Measurements from ENCODE around the gene ERBB4.

- TF ChIP-seq CTCF (IDR thresholded peaks at IDR 0.05 in 4 of 5, conservative IDR thresholded peaks at IDR 0.05 in 1 of 5) (no peak), POLR2A (IDR thresholded peaks at IDR 0.05) (no peak)
Observed at GRCh38 chr2:211748339-211748738, 790.3 kb downstream of the ERBB4 start.

Measured in gastrocnemius medialis (tissue), 4 donors.